Measurements from ENCODE around the gene HOXA7.

DNA sequence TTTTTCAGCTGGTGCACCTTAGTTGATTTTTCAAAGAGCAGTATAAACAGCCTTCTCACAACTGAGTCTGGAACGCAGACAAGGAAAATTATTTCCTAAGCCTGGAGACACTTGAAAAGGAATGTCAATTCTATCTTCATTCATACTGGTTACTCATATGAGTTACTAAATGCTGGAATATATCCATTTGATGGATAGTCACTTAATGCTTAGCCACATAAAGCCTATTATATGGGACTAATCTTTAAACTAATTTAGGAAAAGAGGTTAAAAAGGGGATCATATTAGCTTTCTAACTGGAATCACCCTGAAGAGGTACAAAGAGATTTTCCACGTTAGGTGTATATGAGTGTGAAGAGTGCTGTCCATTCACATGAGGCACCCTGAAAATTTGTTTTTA lies 24.3 kb downstream of the HOXA7 start:
- no peak for TF ChIP-seq POLR2AphosphoS5 (IDR thresholded peaks at IDR 0.05; ENCODE audit: low read depth, low read length)
- TF ChIP-seq FOXP2 (optimal IDR thresholded peaks at IDR 0.05; ENCODE audit: borderline replicate concordance, extremely low read depth, extremely low read length, insufficient read depth), result no peak
- TF ChIP-seq TAF1 (IDR thresholded peaks at IDR 0.05; ENCODE audit: borderline replicate concordance, insufficient read depth, low read length), result no peak
